ENCODE measurements around the gene ARF5. TPM values are rescaled to one million over a fixed set of nuclear protein-coding genes. Genes with fewer than 3 reads are reported as not detected.

ARF5 gene
- total and polyA plus RNA-seq, 2 of the 8 experiments (the other 6 are each of a cell fraction or from before 2014, with no cell fraction given) = 154 to 579 TPM

- Histone ChIP-seq H3K23me2 (ENCODE audit: low read depth, low read length) (no peaks in the 10 kb centered on the region; the same call in 1 of the 2 replicates), H3K4me1 (replicated peaks in 1 of 4; ENCODE audit: control insufficient read depth in 3 of 4, insufficient read depth in 4 of 4, low read length in 3 of 4) (no peaks in the 10 kb centered on the region), H3K79me2 (ENCODE audit: control insufficient read depth in 1 of 2, insufficient read depth in 2 of 2, low read length in 2 of 2) (no peaks in the 10 kb centered on the region), H3K14ac (ENCODE audit: insufficient read length) (no peak overlapping the region), H4K91ac (replicated peaks; ENCODE audit: insufficient read length, low read length) (no peak overlapping the region), H3K18ac (ENCODE audit: extremely low read depth, low read length) (no peak overlapping the region), H3K79me1 (ENCODE audit: low read depth, low read length) (no peaks in the 10 kb centered on the region), H3K4ac (replicated peaks; ENCODE audit: insufficient read length, low read depth, low read length) (no peak overlapping the region), H2AK5ac (ENCODE audit: low read depth, low read length) (no peak overlapping the region), H4K20me1 (replicated peaks in 1 of 2; ENCODE audit: control insufficient read depth in 1 of 2, insufficient read depth in 2 of 2, low read length in 2 of 2) (no peaks in the 10 kb centered on the region), H3K27ac (ENCODE audit: low read depth, low read length) (no peak overlapping the region), H3K4me3 (ENCODE audit: extremely low read depth in 1 of 4, insufficient read depth in 2 of 4, low read depth in 3 of 4, low read length in 4 of 4) (no peak overlapping the region), H3K36me3 (ENCODE audit: control insufficient read depth in 2 of 4, insufficient read depth in 4 of 4, low read length in 3 of 4) (no peaks in the 10 kb centered on the region), H3K23ac (ENCODE audit: insufficient read length) (no peak overlapping the region), H2AFZ (ENCODE audit: low read length) (no peak overlapping the region), H4K8ac (ENCODE audit: extremely low read depth, insufficient read depth, low read length) (no peak overlapping the region), H3K9me3 (ENCODE audit: insufficient read depth in 2 of 2, low read depth in 1 of 2, low read length in 1 of 2) (no peaks in the 10 kb centered on the region), H3K27me3 (replicated peaks in 1 of 4; ENCODE audit: control insufficient read depth in 3 of 4, extremely low read depth in 1 of 4, insufficient read depth in 3 of 4, low read length in 3 of 4) (no peaks in the 10 kb centered on the region; a peak in 2 of 7 replicates), H3K56ac (replicated peaks; ENCODE audit: insufficient read length, low read depth, low read length) (no peak overlapping the region), H2BK20ac (ENCODE audit: low read length) (no peak overlapping the region), H3K4me2 (ENCODE audit: insufficient read depth in 1 of 2, low read depth in 2 of 2, low read length in 2 of 2) (no peak overlapping the region), H2BK120ac (replicated peaks; ENCODE audit: low read depth, low read length) (no peak overlapping the region), H3K9ac (replicated peaks in 1 of 4; ENCODE audit: extremely low read depth in 1 of 4, low read depth in 3 of 4, low read length in 3 of 4) (no peak overlapping the region), H2BK12ac (ENCODE audit: low read depth, low read length) (no peak overlapping the region), H2BK15ac (ENCODE audit: low read length) (no peak overlapping the region), H2BK5ac (ENCODE audit: low read depth, low read length) (no peak overlapping the region), H4K5ac (ENCODE audit: insufficient read length, low read depth, low read length) (no peak overlapping the region)
- DNase-seq (ENCODE audit: low read depth in 1 of 2, low spot score in 2 of 2) (no peak), FAIRE-seq (no peak)
- ChIA-PET CTCF (ENCODE audit: partially characterized antibody) (interaction anchor here (6.7 kb wide), 1 partner anchor 8 kb away, joined by 71 read pairs; no protein-coding TSS in a partner anchor), POLR2A (ENCODE audit: partially characterized antibody) (no interaction called here)
- WGBS, 2 experiments (ENCODE audit: extremely low coverage in 1 of 2, insufficient coverage in 1 of 2, insufficient read length in 1 of 2, insufficient replicate concordance in 2 of 2, low coverage in 1 of 2, low lambda C conversion rate in 2 of 2, missing lambda C conversion rate in 1 of 2) = 70% methylated on average over 3 of the region's 3 CpGs; no CpG with 5 or more reads in 1 of the 2 experiments
- no peak for TF ChIP-seq NRF1 (IDR thresholded peaks at IDR 0.05; ENCODE audit: low read depth, low read length)
- no peak for TF ChIP-seq GTF2F1 (IDR thresholded peaks at IDR 0.05; ENCODE audit: borderline replicate concordance, low read depth, low read length)
- TF ChIP-seq CHD1 (IDR thresholded peaks at IDR 0.05; ENCODE audit: low read depth, low read length) = no peak
- no peak for TF ChIP-seq BACH1 (IDR thresholded peaks at IDR 0.05; ENCODE audit: low read length)
- TF ChIP-seq BCL11A (IDR thresholded peaks at IDR 0.05; ENCODE audit: low read depth in 2 of 2, low read length in 2 of 2) = no peak
These were observed 47.6 kb downstream of the ARF5 start for GRCh38 chr7:127635659-127636285.
